ENCODE data around the gene TWNK.

Gene TWNK

GRCh38 chr10:100986952-100987684, at the start of gene TWNK, which contains the start of gene MRPL43:
Gene TWNK (plus strand): TSS chr10:100987543. CDS start chr10:100988211, 668 bp downstream.
Gene MRPL43 (minus strand): TSS chr10:100987497. CDS start chr10:100987443, 54 bp downstream.
- DNase-seq (ENCODE audit: low spot score) = peak; percentile 85

- no peak for DNase-seq (ENCODE audit: low spot score)
Observed at GRCh38 chr10:100939763-100940344, 47.5 kb upstream of the TWNK start.

GRCh38 chr10:100942229-100942628, 45.1 kb upstream of the TWNK start:
- DNase-seq (ENCODE audit: low spot score) = no peak

- DNase-seq (ENCODE audit: low spot score) = no peak
Observed at GRCh38 chr10:100943508-100943907, 43.8 kb upstream of the TWNK start.

GRCh38 chr10:100945754-100946153, 41.6 kb upstream of the TWNK start:
- no peak for DNase-seq (ENCODE audit: low spot score)

GRCh38 chr10:100948916-100949315, 38.4 kb upstream of the TWNK start:
- DNase-seq (ENCODE audit: low spot score) = no peak

- DNase-seq (ENCODE audit: low spot score) = no peak
Observed at GRCh38 chr10:100960251-100960650, 27.1 kb upstream of the TWNK start.

- no peak for DNase-seq (ENCODE audit: low spot score)
Observed at GRCh38 chr10:100962351-100963080, 24.8 kb upstream of the TWNK start.

GRCh38 chr10:100963826-100964225, 23.5 kb upstream of the TWNK start:
- DNase-seq (ENCODE audit: low spot score) = no peak

GRCh38 chr10:100965820-100966219, 21.5 kb upstream of the TWNK start:
- no peak for DNase-seq (ENCODE audit: low spot score)

GRCh38 chr10:100966887-100967286, 20.5 kb upstream of the TWNK start:
- no peak for DNase-seq (ENCODE audit: low spot score)

GRCh38 chr10:100967332-100967731, 20.0 kb upstream of the TWNK start:
- no peak for DNase-seq (ENCODE audit: low spot score)

- no peak for DNase-seq (ENCODE audit: low spot score)
Observed at GRCh38 chr10:100968062-100968736, 19.1 kb upstream of the TWNK start.

- no peak for DNase-seq (ENCODE audit: low spot score)
Observed at GRCh38 chr10:100968863-100969186, 18.5 kb upstream of the TWNK start.

GRCh38 chr10:100969187-100970075, 17.9 kb upstream of the TWNK start, which contains the start of gene SEMA4G:
Gene SEMA4G (plus strand): TSS chr10:100969504. CDS start chr10:100972913, 3,409 bp downstream.
- peak; percentile 18 for DNase-seq (ENCODE audit: low spot score)

- DNase-seq (ENCODE audit: low spot score) = no peak
Observed at GRCh38 chr10:100970076-100970913, 17.0 kb upstream of the TWNK start.

GRCh38 chr10:100970914-100971811, 16.2 kb upstream of the TWNK start:
- DNase-seq (ENCODE audit: low spot score) = no peak

- DNase-seq (ENCODE audit: low spot score) = no peak
Observed at GRCh38 chr10:100972115-100972903, 15.0 kb upstream of the TWNK start.
